Measurements from ENCODE around the gene HSD17B11. TPM values are rescaled to one million over a fixed set of nuclear protein-coding genes. Genes with fewer than 3 reads are reported as not detected.
"Not testable (repeated sequence)": the region's sequence is repeated elsewhere in the genome, so short reads cannot be mapped to it uniquely, and the experiment has no call there.

The HSD17B11 gene
- total RNA-seq, 1 donor from 2014 or later = 26.2 TPM

- POLR2A ChIA-PET = interaction anchor here (1.1 kb wide), 1 partner anchor 16 kb away, joined by 5 read pairs; the partner anchor contains the start of gene NUDT9
- CTCF ChIA-PET = no interaction called here
- intact Hi-C loops (cut with micrococcal nuclease) = loop anchor here (1.0 to 2.0 kb wide), 2 partner anchors 16 kb away; partner anchors contain the start of genes HSD17B11 and NUDT9
These were observed 15.5 kb upstream of the HSD17B11 start for GRCh38 chr4:87406462-87406861.

GRCh38 chr4:87405211-87405820, 14.3 kb upstream of the HSD17B11 start:
- H3K36me3 Mint-ChIP-seq (ENCODE audit: low read depth) = no peaks in the 10 kb centered on the region
- ChIA-PET POLR2A (interaction anchor here (0.6 to 1.2 kb wide), 2 partner anchors 17 to 24 kb away, joined by 5 to 7 read pairs; partner anchors contain the start of gene NUDT9), CTCF (no interaction called here)
- intact Hi-C loops (cut with micrococcal nuclease) = no loop called here
- H3K27ac Mint-ChIP-seq = no peak overlapping the region
- no peak for DNase-seq
- H3K27me3 Mint-ChIP-seq = peaks cover 4% of the 10 kb centered on the region
- peaks cover 18% of the 10 kb centered on the region for H3K4me1 Mint-ChIP-seq
- no peak for ATAC-seq (ENCODE audit: low read depth)
- TF ChIP-seq CTCF (IDR thresholded peaks at IDR 0.05) = no peak
- H3K9me3 Mint-ChIP-seq = no peaks in the 10 kb centered on the region
- no peak overlapping the region for H3K4me3 Mint-ChIP-seq

More at GRCh38 chr4:87406462-87406861, 15.5 kb upstream of the HSD17B11 start:
- Mint-ChIP-seq H3K36me3 (ENCODE audit: low read depth) (no peaks in the 10 kb centered on the region), H3K27me3 (peaks cover 4% of the 10 kb centered on the region), H3K9me3 (no peaks in the 10 kb centered on the region), H3K4me1 (peaks cover 18% of the 10 kb centered on the region), H3K4me3 (peak overlapping the region; percentile 66), H3K27ac (peak overlapping the region; percentile 54)
- ATAC-seq (ENCODE audit: low read depth) = peak; percentile 58
- TF ChIP-seq CTCF (IDR thresholded peaks at IDR 0.05) = no peak
- no peak for DNase-seq

- POLR2A ChIA-PET; H3K36me3 Mint-ChIP-seq (ENCODE audit: low read depth); H3K4me3 Mint-ChIP-seq; intact Hi-C loops (cut with micrococcal nuclease); H3K9me3 Mint-ChIP-seq; CTCF ChIA-PET; H3K27me3 Mint-ChIP-seq; ATAC-seq (ENCODE audit: low read depth); DNase-seq; H3K27ac Mint-ChIP-seq: not testable (repeated sequence)
- H3K4me1 Mint-ChIP-seq = peaks cover 18% of the 10 kb centered on the region
These were observed 12.7 kb upstream of the HSD17B11 start for GRCh38 chr4:87403732-87404131.

- no peak for DNase-seq
- intact Hi-C loops (cut with micrococcal nuclease) = loop anchor here (10.0 kb wide), 3 partner anchors 465 to 1195 kb away; partner anchors contain the start of genes AFF1, HERC3 and HERC5
- H3K27ac Mint-ChIP-seq = no peak overlapping the region
- H3K9me3 Mint-ChIP-seq = no peaks in the 10 kb centered on the region
- H3K36me3 Mint-ChIP-seq (ENCODE audit: low read depth) = no peaks in the 10 kb centered on the region
- POLR2A ChIA-PET = no interaction called here
- no peak overlapping the region for H3K4me3 Mint-ChIP-seq
- TF ChIP-seq CTCF (IDR thresholded peaks at IDR 0.05) = no peak
- H3K4me1 Mint-ChIP-seq = no peaks in the 10 kb centered on the region
- H3K27me3 Mint-ChIP-seq = no peaks in the 10 kb centered on the region
- CTCF ChIA-PET = interaction anchor here (1.0 kb wide), 1 partner anchor 65 kb away, joined by 3 read pairs; no protein-coding TSS in a partner anchor
- no peak for ATAC-seq (ENCODE audit: low read depth)
These were observed 9.0 kb upstream of the HSD17B11 start for GRCh38 chr4:87399954-87400353.

- ATAC-seq (ENCODE audit: low read depth) = no peak
- ChIA-PET POLR2A (no interaction called here), CTCF (no interaction called here)
- intact Hi-C loops (cut with micrococcal nuclease) = loop anchor here (10.0 kb wide), 3 partner anchors 464 to 1196 kb away; partner anchors contain the start of genes AFF1, HERC3 and HERC5
- no peak for TF ChIP-seq CTCF (IDR thresholded peaks at IDR 0.05)
- Mint-ChIP-seq H3K27me3 (no peaks in the 10 kb centered on the region), H3K36me3 (ENCODE audit: low read depth) (no peaks in the 10 kb centered on the region), H3K27ac (no peak overlapping the region), H3K4me1 (no peaks in the 10 kb centered on the region), H3K4me3 (no peak overlapping the region), H3K9me3 (no peaks in the 10 kb centered on the region)
- no peak for DNase-seq
These were observed 8.2 kb upstream of the HSD17B11 start for GRCh38 chr4:87399148-87399547.

- H3K36me3 Mint-ChIP-seq (ENCODE audit: low read depth); H3K27ac Mint-ChIP-seq; CTCF ChIA-PET; DNase-seq; H3K4me1 Mint-ChIP-seq; H3K9me3 Mint-ChIP-seq; ATAC-seq (ENCODE audit: low read depth); H3K4me3 Mint-ChIP-seq; H3K27me3 Mint-ChIP-seq: not testable (repeated sequence)
- POLR2A ChIA-PET = interaction anchor here (8.4 kb wide), 1 partner anchor 26 kb away, joined by 133 read pairs; the partner anchor contains the start of gene NUDT9
- intact Hi-C loops (cut with micrococcal nuclease) = loop anchor here (10.0 kb wide), 3 partner anchors 461 to 1199 kb away; partner anchors contain the start of genes AFF1, HERC3 and HERC5
These were observed 4.9 kb upstream of the HSD17B11 start for GRCh38 chr4:87395851-87396250.

GRCh38 chr4:87395073-87395472, 4.1 kb upstream of the HSD17B11 start:
- ATAC-seq (ENCODE audit: low read depth); CTCF ChIA-PET; H3K27me3 Mint-ChIP-seq; DNase-seq; H3K27ac Mint-ChIP-seq; H3K4me3 Mint-ChIP-seq; H3K9me3 Mint-ChIP-seq; H3K36me3 Mint-ChIP-seq (ENCODE audit: low read depth): not testable (repeated sequence)
- POLR2A ChIA-PET = interaction anchor here (8.4 kb wide), 1 partner anchor 27 kb away, joined by 133 read pairs; the partner anchor contains the start of gene NUDT9
- intact Hi-C loops (cut with micrococcal nuclease) = loop anchor here (10.0 kb wide), 3 partner anchors 460 to 1200 kb away; partner anchors contain the start of genes AFF1, HERC3 and HERC5
- H3K4me1 Mint-ChIP-seq = peaks cover 14% of the 10 kb centered on the region
